LNCaP clone FGC (cell line): Measurements from ENCODE around the gene PCBP1.
"Not testable (repeated sequence)": the region's sequence is repeated elsewhere in the genome, so short reads cannot be mapped to it uniquely, and the experiment has no call there.

Source experiments
- DNase-seq: peaks from one replicate; pipeline ENCODE4 v3.0.0-alpha.2; 2011; ENCODE audit warnings: low read depth
- H3K4me3 ChIP-seq: 2 replicates; pipeline ENCODE4 v1.5.1; 2011; ENCODE audit warnings: mild to moderate bottlenecking, low read depth, low read length, control low read depth
- CTCF ChIP-seq: IDR thresholded peaks from 2 replicates; pipeline ENCODE4 v1.5.1; 2012; ENCODE audit warnings: mild to moderate bottlenecking; ENCODE audit not compliant: control insufficient read depth, insufficient read depth; ENCODE audit errors: extremely low read depth

Gene PCBP1

GRCh38 chr2:70045405-70045804 lies 41.9 kb upstream of the PCBP1 start:
- TF ChIP-seq CTCF = no peak
- no peak overlapping the region for H3K4me3 ChIP-seq
- no peak for DNase-seq

- DNase-seq = no peak
- no peak for TF ChIP-seq CTCF
- no peak overlapping the region for H3K4me3 ChIP-seq
Observed at GRCh38 chr2:70045932-70046331, 41.3 kb upstream of the PCBP1 start.

GRCh38 chr2:70046534-70046933 lies 40.7 kb upstream of the PCBP1 start:
- DNase-seq = no peak
- TF ChIP-seq CTCF = no peak
- no peak overlapping the region for H3K4me3 ChIP-seq

DNA sequence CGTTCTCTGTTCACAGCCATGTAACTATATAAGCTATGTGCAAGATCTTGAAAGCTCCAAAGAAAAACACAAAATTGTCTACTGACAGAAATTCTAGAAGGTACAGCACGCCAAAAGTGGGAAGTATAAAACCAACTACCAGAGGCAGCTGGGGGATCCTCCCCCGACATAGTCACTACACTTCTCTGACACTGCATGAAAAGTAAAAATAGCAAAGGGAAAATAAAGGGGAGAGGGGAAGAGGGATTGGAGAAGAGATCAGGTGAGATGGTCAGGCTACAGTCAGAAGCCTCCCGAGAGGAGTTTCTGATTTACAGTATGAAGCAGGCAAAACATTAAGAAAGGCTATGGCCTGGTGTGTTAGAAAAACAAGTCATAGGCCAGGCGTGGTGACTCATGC lies 39.8 kb upstream of the PCBP1 start:
- no peak for TF ChIP-seq CTCF
- H3K4me3 ChIP-seq = no peak overlapping the region
- no peak for DNase-seq

GRCh38 chr2:70049255-70049654 lies 38.0 kb upstream of the PCBP1 start:
- DNase-seq = no peak

GRCh38 chr2:70050631-70051425 lies 36.4 kb upstream of the PCBP1 start:
- no peak for DNase-seq
- no peak overlapping the region for H3K4me3 ChIP-seq
- no peak for TF ChIP-seq CTCF

More at GRCh38 chr2:70049255-70049654, 38.0 kb upstream of the PCBP1 start:
- TF ChIP-seq CTCF = no peak
- H3K4me3 ChIP-seq = no peak overlapping the region

- not testable (repeated sequence) for H3K4me3 ChIP-seq, DNase-seq
Observed at GRCh38 chr2:70055259-70055658, 32.0 kb upstream of the PCBP1 start.

DNA sequence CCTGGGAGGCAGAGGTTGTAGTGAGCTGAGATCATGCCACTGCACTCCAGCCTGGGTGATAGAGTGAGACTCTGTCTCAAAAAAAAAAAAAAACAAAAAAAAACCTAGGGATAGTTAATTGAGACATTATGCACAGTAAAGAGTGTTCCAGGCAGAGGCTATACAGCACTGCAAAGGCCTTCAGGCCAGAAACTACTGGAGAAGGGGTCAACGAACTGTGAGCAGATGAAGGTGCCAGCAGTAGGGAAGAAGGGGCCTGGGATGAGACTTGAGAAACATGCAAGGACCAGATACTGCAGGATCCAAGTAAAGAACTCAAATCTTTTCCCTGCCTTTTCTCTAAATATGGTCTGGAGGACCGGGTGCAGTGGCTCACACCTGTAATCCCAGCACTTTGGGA lies 26.0 kb upstream of the PCBP1 start:
- H3K4me3 ChIP-seq = no peak overlapping the region
- DNase-seq = no peak
- TF ChIP-seq CTCF = no peak
